Measurements from ENCODE around the gene TSSC4.

Gene TSSC4

DNA sequence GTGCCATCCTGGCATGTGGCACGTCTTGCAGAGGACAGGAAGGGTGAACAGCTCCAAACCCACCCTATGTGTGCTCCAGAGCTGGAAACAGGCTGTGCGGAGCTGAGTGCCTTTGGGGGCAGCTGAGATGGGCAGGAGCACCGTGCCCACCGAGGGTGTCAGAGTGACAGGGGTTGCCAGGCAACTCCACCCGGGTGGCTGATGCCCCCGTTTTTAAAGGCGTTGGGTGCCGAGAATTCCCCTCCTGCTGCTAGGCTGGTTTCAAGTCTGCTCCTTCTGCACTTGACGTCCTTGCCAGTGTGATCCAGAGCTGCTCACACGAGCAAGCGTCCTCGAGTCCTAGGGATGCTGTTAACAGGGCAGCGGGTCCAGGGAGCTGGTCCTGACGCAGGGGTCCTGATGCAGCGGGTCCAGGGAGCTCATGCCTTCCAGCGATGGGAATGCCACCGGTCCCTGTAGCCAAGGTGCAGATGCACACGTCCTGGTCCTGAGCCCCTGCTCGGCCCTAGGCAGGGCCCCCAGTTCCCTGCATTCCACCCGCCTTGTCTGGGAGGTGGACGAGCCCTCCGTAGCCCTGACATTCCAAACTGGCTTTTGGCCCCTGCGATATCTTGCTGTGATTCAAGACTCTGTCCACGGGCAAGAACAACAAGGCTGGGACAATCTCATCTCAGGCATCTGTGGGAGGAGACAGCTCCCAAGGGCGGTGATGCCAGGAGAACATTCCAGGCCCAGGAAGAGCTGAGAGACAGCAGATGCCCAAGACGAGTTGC, 49.2 kb downstream of the TSSC4 start:
- no peak for DNase-seq
- TF ChIP-seq POLR2A (IDR thresholded peaks at IDR 0.05; ENCODE audit: low read length) (no peak), GATA1 (IDR thresholded peaks at IDR 0.05; ENCODE audit: low read depth, low read length) (no peak)

DNA sequence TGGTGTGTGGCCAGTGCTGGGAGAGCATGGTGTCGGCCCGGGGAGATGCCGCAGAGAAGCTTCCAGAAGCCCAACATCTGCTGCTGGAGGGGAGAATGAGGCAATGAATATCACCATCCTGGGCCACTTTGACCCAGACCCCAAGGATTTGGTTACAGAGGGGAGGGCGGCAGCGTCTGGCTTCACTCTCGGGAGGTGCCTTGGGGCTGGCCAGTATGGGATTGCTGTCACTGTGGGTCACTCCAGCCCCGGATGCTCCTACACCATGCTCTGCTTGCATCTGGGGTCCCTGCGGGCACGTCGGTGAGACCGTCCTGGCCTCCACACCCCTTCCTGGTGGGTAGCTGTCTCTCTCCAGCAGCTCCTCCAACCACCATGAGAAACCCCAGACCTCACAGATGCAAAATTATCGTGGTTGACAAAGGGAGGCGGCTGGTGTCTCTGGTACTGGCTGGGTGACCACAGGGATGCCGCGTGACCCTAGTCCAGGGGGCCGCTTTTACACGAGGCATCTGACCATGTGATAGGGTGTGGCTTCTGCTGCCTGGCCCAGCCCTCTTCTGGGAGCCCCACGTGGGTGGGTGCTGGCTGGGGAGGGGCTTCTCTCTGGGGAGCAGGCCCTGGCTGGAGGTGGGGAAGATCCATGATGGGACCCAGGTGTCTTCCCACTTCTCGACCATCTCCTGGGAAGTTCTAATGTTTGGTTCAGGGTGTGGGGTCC, 49.9 kb downstream of the TSSC4 start:
- no peak for DNase-seq
- TF ChIP-seq POLR2A (IDR thresholded peaks at IDR 0.05; ENCODE audit: low read length): no peak
- no peak for TF ChIP-seq GATA1 (IDR thresholded peaks at IDR 0.05; ENCODE audit: low read depth, low read length)

DNA sequence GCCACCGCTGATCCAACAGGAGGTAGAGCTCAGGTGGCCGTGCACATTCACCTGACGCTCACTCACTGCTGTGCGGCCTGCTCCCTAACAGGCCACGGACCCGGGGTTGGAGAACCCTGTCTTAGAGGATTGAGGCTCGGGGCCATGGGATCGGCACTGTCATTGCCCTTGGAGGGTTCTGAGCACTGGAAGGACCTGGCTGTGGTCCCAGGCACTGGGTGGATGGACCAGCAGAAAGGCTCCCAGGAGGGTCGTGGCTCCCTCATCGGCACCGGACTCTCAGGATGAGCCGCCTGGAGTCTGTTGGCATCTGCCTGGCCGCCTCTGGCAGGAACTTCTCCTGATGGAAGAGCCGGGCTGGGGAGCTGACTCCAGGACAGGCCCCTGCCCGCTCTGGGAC, 50.8 kb downstream of the TSSC4 start:
- no peak for DNase-seq
- TF ChIP-seq GATA1 (IDR thresholded peaks at IDR 0.05; ENCODE audit: low read depth, low read length) (no peak), POLR2A (IDR thresholded peaks at IDR 0.05; ENCODE audit: low read length) (no peak)

DNA sequence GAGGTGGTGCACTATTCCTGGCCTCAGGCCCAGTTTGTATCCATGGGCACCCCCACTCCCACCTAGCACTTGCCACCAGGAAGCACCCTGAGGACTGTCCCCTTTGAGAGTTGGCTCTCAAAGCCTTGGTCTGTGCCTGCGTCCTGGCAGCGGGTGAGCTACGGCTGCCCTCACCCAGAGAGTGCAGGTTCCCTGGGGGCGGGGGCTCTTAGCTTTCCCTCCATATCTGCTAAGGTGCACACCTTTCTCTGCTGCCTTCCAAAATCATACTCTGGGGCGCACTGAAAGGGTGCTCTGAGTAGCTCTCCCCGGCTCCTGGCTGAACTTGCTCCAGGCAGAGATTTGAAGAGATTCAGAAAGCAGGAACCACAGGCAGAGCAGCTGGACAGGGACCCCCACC, 51.4 kb downstream of the TSSC4 start:
- no peak for DNase-seq
- no peak for TF ChIP-seq GATA1 (IDR thresholded peaks at IDR 0.05; ENCODE audit: low read depth, low read length)

DNA sequence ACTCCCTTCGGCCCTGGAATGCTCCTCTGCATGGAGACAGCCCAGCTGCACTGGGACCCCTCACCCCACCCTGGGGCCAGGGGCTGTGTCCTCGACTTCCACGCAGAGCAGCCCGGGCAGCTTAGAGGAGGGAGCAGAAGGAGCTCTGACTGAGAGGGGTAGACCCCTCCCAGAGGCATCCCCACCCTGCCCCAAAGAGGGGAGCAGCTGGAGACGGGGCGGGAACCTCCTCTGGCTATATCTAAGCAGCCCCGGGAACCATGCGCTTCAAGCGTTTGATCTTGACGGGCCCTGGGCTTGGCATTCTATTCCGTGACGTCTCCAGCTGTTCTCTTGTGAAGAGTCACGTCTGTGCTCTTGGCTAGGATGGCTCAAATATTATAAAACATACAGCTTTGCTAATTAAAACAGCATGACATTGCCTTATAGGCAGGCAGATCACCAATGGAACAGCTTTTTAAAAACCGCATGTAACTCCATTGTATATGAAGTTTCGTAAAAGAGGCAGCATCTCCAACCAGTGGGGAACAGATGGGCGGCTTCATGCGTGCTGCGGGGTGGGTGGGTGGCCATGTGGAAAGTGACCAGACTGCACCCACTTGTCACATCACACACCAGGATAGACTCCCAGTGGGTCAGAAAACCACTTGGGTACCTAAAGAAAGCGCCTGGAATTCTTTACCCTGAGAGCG, 51.9 kb downstream of the TSSC4 start:
- no peak for DNase-seq
- TF ChIP-seq POLR2A (IDR thresholded peaks at IDR 0.05; ENCODE audit: low read length): no peak
- TF ChIP-seq GATA1 (IDR thresholded peaks at IDR 0.05; ENCODE audit: low read depth, low read length): no peak

DNA sequence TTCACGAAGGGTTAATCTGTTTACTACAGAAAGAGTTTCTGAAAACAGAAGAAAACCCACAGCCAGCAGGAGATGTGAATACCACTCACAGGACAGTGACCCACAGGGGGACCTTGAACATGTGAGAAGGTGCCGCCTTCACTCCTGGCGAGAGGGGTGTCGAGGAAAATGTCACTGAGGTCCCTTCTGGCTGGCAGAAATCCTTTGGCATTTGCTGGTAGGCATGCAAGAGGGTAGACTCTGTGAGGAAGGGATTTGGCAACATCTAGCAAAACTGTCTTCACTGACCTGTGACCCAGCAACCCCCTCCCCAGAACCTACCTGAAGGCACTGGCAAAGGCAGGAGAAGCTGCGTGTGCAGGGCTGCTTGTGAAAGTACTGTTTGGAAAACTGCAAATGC, 52.9 kb downstream of the TSSC4 start:
- no peak for DNase-seq
- TF ChIP-seq POLR2A (IDR thresholded peaks at IDR 0.05; ENCODE audit: low read length): no peak
- TF ChIP-seq GATA1 (IDR thresholded peaks at IDR 0.05; ENCODE audit: low read depth, low read length): no peak
